NOMO-1 treated with dmso at 0.1 percent for 144 hours (cell line): ENCODE results near the gene COQ7.

Experiments
- DNase-seq: peaks from one replicate; lab custom pipeline; 2025; ENCODE audit not compliant: unreplicated experiment; lab: John Stamatoyannopoulos, UW

Gene COQ7

DNA sequence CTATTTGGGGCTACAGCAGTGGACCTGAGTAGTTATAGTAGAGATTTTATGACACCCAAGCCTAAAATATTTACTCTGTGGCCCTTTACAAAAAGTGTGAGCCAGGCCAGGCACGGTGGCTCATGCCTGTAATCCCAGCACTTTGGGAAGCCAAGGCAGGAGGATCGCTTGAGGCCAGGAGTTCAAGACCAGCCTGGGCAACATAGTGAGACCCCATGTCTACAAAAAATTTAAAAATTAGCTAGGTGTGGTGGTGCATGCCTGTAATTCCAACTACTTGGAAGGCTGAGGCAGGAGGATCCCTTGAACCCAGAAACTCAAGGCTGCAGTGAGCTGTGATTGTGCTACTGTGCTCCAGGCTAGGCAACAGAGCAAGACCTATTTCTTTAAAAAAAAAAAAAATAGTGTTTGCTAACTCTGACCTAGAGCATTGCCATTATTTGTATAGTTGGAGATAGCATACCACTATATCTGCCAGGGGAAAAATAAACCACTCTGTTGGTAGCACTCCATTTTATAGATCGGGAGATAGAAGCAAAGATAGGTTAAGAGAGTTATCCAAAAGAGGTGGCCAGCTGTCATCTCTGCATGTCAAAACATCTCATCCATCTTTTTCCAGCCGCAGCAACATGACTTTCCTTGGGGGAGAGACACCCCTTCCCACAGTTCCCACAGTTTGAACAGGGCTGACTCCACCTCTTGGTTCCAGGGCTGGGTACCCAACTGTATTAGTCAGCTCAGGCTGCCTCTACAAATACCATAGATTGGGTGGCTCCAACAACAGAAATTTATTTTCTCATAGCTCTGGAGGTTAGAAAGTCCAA lies 43.3 kb downstream of the COQ7 start:
- no peak for DNase-seq

DNA sequence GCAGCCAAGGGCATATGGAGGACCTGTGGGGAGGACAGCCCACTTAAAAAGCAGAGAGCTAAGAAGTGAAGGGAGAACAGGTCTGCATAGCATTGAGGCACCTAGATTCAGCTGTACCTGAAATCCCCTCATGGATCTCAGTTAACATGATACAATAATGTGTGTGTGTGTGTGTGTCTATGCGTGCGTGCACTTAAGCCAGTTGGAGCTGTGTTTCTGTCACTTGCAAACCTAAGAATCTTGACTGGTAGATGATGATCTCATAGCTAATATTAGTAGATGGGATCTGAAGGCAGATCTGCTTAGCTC lies 44.6 kb downstream of the COQ7 start:
- DNase-seq, result no peak

DNA sequence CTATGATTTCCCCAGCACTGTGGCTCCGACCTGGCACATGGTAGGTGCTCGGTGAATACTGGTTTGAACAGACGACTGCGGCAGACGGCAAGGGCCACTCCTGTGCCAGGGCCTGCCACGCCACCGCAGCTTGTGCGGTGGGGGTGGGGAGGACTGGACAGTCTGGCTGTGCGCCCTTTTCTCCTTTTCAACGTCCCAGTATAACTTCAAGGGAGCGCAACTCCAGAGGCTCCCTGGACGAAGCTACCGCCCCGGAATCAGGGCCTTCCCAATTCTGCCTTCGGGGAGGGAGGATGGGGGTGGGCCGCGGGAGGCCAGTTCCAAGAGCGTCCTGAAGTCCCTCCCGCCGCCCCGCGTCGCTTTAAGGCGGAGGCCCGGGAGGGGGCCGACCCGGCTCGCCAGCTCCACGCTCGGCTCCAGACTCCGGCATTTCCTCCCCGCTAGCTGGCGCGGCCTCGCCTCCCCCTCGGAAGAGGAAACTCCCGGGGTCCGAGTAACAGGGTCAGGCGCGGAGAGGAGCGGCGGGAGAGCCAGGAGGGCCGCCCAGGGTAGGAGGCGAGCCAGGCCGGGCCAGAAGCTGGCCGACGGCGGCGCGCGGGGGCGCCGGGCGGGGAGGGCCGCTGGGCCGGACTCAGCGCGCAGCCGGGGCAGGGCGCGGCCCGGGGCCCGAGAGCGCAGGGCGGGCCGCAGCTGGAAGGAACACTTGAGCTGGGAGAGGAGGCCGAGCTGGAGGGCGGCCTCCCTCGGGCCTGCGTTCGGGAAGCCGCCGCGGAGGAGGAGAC lies 46.4 kb downstream of the COQ7 start, which contains the start of gene ITPRIPL2:
TSS of gene ITPRIPL2 (plus strand) at position 388 of the 782 bp plus-strand sequence. CDS start 498 bp downstream, outside the sequence.
- peak; percentile 37 for DNase-seq

DNA sequence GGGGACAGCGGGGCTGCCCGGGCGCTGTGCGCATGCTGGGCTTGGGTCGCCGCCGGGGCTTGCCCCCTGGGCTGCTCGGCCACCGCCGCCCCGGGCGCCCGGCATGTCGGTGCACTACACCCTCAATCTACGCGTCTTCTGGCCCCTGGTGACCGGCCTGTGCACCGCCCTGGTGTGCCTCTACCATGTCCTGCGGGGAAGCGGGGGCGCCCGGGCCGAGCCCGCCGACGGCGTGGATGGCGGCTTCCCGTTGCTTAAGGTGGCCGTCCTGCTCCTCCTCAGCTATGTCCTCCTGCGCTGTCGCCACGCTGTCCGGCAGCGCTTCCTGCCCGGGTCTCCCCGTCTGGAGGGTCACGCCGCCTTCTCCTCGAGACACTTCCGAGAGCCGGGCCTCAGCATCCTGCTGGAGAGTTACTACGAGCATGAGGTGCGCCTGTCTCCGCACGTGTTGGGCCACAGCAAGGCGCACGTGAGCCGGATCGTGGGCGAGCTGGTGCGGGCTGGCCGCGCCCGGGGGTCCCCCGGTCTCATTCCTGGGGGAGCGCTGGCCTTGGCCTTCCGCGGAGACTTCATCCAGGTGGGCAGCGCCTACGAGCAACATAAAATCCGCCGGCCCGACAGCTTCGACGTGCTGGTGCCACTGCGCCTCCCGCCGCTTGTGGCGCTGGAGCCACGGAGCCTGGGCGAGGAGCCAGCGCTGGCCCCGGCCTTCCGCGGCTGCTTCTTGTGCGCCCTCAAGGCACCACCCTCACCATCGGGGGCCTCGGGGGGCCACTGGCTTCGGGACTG lies 47.1 kb downstream of the COQ7 start:
- no peak for DNase-seq

DNA sequence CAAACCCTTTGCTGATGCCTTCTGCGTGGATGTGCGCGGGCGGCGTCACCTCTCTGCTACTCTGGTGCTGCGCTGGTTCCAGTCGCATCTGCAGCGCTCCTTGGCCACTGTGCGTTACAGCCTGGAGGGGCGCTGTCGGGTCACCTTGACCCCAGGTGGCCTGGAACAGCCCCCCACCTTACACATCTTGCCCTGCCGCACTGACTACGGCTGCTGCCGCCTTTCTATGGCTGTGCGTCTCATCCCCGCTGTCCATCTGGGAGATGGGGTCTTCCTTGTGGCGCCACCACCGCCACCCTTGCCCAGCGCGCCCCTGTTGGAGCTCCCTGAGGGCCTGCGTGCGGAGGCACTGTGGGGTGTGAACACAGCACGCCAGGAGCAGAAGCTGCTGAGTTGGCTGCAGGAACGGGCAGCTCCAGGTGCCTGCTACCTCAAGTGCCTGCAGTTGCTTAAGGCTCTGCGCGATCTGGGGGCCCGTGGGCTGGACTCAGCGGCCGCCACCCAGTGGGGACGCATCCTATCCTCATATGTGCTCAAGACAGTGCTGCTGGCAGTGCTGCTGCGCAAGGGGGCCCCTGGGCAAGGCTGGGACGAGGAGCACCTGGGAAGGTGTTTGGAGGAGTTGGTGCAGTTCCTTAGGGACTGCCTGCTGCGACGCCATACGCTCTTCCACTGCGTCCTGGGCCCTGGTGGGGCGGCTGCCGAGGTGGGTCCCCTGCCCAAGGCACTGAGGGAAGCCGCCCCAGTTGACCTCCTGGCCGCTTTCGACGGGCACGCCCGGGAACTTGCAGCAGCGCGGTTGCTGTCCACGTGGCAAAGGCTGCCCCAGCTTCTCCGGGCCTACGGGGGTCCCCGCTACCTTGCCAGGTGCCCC lies 48.0 kb downstream of the COQ7 start:
- no peak for DNase-seq

DNA sequence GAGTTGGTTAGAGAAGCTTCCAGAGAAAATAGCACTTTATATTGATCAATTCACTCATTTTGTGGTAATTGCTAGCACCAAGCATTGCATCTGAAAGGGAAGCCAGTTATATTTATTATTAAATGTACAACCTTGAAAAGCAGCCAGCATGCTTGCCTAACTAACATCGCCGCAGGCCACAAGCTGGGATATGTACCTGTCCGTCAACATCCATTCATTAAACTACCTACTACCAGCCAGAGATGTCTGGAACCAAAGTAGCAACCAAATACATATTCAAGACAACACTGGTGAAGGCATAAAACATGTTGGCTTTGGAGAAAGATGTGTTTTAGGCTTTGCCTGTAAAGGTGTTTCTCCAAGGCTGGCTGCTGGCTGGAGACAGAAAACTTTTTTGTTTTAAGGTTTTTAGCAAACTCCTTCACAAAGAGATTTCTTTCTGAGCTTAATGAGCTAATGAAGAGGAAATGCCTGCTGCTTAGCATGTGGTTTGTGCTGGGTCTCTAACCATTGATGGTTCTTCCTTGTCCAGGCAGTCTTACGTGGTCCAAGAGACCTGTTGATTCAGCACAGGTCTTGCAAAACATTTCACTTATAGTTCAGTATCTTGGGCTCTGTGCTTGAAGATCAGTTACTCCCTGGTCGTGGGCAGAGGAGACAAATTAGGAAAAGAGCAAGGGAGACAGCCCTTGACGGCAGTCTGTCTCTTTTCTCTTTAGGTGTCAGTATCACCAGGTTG lies 49.5 kb downstream of the COQ7 start:
- no peak for DNase-seq

DNA sequence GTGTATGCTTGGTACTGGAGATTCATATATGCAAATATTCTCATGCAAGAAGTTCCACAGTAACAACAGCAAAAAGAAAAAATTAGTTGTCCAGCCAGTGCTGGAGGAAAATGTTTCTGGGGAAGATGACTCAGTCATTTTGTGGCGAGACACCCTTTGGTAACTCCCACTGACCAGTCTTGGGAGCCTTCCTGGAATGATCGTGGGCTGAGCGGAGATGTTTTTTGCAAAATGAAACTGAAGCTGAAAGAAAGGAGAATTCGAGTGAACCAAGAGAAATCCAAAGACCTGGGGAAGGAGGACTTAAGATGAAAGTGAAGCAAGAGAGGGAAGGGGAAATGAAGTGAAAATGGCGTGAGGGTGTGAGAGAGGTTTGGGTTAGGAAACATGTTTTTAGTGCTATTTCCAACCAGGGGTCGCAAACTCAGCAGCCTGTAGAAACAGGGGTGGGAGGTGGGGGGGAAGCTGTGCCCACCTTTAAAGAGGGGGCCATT lies 51.6 kb downstream of the COQ7 start:
- peak; percentile 63 for DNase-seq

DNA sequence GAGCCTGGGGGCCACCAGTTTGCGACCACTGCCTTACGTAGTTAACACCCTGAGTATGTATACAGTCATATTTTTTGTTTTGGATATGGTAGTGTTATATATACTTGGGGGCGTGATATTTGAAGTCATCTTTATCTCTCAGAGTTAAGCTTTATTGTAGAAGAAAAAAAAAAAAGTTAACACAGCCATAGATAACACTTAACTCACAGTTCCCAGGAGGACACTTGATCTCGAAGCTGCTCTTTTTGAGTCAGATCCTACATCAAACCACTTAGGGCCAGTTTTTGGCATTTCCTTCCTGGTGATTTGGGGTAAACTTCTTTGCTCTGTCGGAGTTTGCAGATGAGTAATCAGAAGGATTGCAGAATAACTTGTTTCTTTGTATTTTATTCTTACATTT lies 52.1 kb downstream of the COQ7 start:
- no peak for DNase-seq

DNA sequence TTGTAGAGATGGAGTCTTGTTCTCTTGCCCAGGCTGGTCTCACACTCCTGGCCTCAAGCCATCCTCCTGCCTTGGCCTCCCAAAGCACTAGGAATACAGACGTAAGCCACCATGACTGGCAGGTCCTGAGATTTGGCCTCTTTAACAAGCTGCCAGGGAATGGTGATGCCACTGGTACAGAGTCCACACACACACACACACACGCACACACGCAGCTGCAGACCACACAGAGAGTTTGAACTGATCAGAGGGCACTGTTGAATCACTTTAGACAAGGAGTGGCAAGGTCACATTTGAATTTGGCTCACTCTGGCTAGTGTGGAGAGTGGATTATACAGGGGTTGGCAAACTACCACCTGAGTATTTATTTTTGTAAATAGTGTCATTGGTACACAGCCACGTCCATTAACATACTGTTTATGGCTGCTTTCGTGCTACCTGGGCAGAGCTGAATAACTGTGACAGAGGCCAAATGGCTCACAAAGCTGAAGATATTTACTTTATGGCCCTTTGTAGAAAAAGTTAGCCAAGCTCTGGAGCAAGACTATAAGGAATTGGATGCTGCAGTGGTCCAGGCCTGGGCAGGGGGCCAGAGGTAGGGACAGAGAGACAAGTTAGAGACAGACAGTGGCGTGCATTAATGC lies 56.2 kb downstream of the COQ7 start:
- no peak for DNase-seq

DNA sequence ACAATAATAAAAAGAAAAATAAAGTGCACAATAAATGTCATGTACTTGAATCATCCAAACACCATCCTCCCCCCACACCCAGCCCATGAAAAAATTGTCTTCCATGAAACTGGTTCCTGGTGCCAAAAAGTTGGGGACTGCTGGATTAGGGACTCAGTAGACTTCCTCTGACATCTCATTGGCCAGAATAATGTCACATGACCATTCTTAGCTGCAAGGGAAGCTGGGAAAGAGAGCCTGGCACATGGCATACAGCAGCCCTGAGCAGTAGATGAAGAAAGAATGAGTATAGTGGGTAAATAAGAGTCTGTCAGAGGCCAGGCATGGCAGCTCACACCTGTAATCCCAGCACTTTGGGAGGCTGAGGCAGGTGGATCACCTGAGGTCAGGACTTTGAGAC lies 58.9 kb downstream of the COQ7 start:
- no peak for DNase-seq

DNA sequence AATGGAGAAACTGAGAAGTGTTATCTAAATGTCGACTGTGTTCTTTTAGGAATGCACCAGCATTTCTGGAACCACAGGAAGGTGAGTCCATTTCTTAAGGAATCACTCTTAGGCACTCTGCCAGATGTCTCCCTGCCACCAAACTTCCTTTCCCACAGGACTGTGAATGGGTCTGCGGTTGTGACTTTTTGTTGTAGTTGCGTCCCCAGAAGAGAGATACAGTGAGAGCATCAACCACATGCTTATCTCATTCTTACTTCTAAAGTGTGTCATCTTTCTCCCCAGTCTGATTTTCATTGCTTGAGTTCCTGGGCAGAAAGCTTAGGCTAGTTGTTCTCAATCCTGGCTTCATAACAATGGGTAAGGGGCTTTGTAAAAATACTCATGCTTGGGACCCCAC lies 59.8 kb downstream of the COQ7 start:
- DNase-seq, result no peak

DNA sequence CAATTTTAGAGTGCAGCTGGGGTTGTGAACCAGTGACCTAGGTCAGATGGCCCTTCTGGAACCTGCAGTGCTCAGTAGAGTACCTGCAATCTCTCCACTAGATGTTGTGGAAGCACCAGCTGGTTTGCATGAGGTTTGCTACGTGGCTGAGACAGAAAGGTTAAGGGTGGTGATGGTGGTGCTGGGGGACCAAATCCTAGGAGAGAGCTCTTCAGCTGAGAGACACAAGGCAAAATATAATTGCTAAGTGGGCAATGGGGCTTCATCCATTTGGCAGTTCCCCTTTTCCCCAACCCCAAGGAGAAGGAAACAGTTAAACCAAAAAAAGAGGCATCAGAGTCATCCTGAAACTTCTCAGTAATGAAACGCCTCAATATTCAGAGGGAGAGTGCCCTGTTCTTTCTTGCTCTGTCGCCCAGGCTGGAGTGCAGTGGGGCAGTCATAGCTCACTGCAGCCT lies 60.3 kb downstream of the COQ7 start:
- peak; percentile 21 for DNase-seq

DNA sequence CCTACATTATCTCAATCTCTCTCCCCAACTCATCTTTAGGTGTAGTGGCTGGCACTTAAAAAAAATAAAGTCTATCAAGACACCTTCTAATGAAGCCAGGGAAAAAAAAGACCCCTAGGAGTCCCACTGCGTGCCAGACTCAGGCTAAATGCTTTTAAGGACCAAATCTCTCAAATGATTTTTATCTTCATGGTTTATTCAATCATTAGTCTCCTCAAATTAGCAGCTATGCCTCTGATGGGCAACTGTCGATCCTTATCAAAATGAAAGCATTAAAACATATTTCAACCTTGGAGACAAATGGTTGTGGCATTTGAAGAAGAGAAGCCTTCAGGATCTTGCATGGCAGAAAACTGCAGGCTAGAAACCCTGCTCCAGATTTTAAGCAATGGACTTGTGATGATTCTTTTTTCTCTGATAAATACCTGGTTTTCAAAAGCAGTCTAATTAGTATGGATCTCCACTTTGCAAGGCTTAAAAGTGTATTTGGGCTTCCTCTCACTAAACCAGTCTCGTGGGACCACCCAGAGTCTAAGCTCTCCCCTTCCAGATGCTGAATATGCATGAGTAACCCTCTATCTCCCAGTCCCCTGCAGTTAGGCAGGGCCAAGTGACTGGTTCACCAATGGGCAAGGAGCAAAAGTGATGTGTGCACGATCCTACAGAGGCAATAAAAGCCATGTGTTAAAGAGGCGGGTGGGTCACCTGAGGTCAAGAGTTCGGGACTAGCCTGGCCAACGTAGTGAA lies 61.2 kb downstream of the COQ7 start:
- DNase-seq, result no peak
